Activated CD4-positive, alpha-beta T cell treated with anti-CD3 and anti-CD28 coated beads for 1 hour (primary cell): Measurements from ENCODE around the gene SYNRG.
"Not testable (repeated sequence)": the region's sequence is repeated elsewhere in the genome, so short reads cannot be mapped to it uniquely, and the experiment has no call there.

Experiments used
- DNase-seq: peaks from one replicate; pipeline ENCODE4 v3.0.0-alpha.2; 2020

Gene SYNRG

DNA sequence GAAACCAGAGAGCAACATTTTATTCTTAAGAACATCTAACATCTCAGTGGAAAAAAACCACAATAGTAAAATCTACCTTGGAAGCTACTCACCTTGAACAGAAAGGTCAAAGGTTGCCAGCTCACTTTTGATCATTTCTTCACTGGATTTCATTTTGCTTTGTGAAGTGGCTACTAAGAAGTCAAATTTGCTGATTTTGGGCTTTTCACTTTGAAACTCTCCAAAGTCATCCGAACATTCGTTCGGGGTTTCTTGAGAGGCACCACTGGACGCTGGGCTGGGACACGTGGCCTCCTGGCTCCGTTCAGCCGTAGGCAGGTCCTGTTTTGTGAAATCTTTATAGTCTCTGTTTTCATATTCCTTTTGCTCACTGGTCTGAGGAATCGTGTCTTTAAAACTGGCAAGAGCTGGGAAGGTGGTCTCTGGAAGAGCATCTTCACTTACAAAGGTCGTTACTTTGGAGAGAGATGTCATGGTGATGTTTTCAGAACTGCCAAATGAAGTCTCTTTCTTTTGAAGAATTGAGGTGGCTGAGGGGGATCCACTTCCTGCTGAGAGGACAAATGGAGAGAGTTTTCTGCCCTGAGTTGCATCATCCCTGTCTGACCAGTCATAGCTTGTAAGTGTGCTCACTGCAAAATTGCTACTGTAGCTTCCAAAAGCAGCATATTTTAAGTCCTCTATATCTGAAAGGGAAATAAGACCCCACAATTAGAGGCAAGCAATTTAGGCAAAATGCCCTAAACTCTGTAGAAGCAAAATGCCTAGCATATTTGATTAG lies 67.1 kb downstream of the SYNRG start:
- no peak for DNase-seq

DNA sequence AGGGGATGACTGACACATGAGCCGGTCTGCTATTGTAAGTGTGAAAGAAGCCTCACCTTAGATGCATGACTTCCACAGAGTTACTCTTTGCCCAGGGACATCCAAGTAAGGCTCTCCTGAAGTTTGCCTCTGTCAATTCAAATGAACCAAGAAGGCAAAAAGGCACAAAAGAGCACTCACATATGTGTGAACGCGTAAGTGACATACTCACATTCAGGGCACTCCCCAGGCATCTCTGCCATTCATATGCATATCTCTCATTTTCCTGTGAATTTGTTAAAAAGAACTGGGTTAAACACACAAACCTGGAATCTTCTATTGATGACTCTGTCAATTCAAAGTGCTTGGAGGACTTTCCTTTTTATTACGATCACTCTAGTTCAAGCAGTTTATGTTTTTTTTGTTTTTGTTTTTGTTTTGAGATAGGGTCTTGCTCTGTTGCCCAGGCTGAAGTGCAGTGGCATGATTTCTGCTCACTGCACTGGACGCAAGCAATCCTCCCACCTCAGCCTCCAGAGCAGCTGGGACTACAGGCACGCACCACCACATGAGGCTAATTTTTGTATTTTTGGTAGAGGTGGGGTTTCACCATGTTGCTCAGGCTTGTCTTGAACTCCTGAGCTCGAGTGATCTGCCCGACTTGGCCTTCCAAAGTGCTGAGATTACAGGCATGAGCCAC lies 70.1 kb downstream of the SYNRG start:
- DNase-seq: no peak

DNA sequence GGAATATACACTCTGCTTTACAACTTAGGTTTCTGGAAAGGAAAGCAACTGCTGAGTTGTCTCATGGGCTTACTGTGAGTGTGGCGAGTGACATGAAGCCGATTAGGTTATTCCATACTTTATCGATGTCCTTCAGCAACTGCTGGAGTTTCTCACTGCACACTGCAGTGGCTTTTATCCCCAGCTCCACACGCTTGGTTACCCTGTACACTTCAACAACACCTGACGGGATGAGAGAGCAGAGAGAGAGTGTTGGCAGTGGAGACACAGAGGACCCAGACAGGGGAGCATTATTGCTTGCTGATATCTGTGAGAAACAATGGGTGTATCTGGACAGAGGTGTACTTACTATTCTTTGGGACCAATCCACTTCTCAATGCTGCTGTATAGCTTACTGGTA lies 73.3 kb downstream of the SYNRG start:
- no peak for DNase-seq

DNA sequence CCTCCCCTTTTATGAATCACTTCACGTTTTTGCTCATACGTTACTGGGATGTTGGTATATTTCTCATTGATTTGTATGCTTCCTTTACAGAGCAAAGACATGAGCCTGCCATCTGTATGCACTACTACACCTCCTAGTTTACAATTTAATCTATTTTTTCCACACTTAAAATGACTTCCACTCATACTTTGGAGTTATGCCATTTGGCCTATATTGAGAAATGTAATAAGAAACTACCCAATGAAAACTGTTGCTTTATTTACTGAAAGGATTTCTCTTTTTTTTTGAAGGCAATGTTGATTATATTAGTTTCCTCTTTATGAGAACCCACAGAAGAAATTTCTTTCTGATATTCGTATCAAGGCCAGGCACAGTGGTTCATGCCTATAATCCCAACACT lies 76.5 kb downstream of the SYNRG start:
- DNase-seq: no peak

DNA sequence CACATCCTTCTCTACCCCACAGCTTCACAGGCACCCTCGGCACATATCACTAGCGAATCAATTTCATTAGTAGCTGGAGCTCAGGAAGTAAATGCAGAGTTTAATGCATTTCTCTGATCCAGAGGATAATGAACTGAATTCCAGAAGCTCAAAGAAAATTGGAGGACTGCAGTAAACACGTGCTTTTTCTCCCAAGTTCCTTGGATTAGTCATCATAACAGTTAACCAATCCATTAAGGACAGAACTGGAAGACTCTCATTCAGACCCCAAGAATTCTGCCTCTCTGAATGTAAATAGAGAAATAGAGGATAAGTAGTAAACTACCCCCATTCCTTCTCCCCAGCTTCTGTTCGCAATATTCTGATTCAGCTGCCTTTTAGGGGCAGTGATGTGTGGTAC lies 78.8 kb downstream of the SYNRG start:
- DNase-seq: no peak

DNA sequence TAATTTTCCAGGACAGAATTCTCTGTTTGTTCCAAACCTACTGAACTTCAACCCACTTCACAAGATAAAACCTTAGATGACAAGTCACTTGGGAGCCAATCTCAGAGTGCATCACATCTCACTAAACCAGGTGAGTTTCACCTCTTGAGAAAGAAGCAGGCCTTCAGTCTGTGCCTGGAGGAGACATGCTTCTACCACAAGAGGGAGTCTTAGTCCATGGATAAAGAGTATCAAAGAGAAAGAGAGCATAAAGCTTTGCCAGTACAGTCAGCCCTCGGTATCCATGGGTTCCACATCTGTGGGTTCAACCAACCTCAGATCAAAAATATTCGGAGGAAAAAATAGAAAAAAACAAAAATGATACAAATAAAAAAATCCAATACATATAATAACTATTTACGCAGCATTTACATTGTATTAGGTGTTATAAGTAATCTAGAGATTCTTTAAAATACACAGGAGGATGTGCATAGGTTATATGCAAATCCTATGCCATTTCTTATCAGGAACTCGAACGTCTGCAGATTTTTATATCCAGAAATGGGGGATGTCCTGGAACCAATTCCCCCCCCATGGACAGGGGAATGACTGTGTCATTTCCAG lies 81.9 kb downstream of the SYNRG start:
- no peak for DNase-seq

DNA sequence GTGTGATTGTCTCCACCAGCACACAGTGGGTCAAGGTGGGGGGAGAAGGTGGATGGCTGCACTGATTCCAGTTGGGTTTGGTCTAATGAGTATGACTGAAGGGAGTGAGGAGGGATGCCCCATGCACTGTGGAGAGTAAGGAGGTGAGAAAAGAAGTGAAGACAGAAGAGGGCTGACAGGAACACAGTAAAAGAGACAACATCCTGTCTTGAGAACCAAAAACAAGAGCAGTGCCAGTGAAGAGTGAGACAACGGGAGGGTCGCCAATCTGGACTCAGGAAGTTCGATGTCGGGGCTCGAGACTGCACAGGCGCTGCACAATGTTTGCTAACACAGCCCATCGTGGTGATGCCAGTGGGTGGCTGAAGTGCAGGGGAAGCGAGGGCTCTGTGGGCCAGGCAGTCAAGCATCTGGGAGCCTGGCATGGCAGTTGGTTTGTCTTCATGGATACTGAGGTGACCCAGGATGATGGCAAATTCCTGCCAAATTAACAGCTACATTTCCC lies 85.5 kb downstream of the SYNRG start:
- DNase-seq: no peak

DNA sequence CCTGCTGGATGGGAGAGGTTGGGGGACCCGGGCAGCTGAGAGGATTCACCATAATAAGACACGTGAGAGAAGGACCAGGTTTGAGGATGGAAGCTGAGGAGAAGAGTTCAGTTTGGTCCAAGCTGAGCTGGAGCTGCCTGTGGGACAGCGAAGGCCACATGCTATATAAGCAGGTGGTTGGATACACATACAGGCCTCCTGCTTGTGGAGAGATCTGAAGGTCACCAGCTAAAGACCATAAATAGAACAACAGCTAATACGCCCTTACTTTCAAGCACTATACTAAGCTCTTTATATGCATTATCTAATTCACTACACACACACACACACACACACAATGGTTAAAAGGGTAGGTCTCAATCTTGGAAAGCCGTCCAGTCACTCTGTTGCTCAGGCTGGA lies 87.4 kb downstream of the SYNRG start:
- no peak for DNase-seq

DNA sequence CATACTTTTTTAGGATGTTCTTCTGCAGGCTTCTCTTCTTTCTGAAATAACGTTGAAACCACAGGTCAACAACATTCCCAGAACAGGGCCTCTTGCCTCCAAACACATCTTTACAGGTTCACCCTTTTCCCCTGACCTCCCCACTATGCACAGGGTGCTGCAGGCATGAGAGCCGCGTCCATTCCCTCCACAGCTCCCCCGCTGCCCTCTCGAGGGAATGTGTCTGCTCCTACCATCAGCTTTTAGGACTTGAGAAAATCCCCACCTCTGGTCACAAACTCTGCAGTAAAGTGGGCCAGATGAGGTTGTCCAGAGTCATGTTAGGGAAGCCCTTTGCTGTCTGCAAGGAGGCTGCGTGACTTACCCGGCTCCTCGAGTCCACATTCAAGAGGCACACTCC lies 89.0 kb downstream of the SYNRG start:
- DNase-seq: no peak

DNA sequence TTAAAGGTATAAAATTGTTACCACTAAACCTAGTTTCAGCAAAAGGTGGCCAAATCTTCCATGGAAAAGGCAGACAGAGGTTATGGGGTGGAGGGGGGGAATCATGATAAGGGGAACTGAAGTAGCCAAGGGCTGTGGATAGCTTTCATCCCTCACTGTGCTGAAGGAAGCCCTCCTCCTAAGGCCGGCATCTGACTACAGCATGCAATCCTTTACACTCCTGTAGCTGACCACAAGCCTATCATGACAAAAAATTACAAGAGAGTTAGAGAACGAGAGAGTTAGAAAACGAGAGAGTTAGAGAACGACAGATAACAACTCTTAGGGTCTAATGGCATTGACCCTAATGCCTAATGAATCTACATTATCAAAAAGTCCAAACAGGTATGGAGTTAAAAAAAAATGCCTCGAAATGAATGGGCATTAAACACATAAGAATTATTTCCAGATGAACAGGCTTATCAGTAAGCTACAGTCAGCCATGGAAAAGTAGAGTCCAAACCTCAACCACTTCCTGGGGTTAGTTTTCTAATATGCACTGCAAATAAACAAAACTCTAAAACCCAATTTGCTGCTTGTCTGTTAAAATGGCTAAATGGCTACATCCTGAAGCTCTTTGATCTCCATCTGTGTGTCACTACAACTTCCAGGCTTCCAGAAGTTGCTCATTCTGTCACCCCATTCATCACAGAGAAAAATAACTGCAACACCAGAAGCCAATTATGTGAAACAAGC lies 89.8 kb downstream of the SYNRG start:
- no peak for DNase-seq

DNA sequence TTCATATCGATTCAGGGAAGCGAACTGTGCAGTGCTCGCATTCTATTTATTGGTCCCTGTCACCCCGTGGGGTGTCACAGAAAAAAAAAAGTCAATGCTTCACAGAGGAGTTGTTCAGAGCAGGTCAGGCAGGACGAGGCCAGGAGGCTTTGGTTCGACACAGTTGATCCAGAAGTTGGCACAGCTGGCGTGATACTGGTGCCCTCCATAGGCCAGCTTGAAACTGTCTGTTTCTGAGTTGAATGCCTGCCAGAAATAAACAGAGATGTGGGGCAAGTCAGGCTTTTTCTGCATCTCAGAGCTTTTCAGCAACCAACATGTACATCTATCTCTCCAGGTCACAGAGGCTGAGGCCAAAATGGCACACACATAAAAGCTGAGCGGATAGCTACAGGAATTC lies 90.4 kb downstream of the SYNRG start:
- no peak for DNase-seq

DNA sequence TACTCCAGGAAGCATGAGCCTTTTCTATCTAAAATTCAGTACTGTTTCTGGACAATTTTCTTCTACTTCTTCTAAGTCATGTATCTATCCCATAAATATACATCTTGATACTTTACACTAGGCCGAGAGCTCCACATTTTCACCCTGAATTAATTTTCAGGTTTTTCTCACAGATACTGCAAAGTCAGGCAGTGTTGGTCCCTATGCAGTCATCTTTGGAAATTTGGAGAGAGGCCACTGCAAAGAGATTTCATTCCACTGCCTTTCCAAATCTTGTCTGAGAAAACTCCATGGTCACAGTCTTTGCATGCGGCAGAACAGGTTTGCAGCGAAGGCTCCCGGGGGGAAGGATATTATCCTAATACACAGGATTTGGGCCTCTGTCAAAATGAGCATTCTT lies 91.3 kb downstream of the SYNRG start:
- DNase-seq: no peak

DNA sequence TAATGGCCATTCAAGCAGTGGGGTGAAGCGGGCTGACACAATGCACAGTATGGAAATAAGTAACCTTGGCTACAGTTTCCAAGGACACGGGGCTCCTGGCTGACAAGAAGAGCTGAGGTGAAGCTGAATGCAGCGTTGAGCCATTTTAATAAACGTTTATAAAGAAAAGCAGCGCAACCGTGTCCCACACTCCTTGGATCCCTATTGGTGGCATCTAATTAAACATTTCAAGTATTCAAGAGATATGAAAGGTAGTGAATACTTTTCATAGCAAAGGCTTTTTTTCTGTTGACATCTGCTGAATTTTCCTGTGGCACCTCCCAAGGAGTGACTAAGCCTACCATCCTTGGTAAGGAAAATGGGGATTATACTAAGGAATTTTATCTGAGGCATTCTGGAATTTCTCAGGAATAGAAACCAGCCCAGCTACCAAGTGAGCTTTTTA lies 93.1 kb downstream of the SYNRG start:
- DNase-seq: no peak

DNA sequence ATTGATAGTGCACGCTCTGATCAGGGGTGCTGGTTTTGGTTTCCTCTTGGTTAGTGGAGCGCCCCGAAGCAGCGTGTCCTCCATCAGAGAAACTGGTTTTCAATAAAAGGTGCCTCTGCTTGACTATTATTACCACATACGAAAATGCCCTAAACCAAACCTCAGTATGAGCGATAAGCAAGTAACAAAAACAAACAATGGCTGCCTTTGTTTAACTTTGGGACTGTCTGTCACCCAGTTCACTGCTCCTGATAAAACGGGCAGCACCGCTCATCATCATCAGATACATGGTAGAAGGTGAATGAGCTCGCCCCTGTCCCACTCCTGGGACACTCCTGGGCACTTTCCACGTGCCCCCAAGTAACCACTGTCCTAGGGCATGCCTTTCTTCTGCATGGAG lies 95.5 kb downstream of the SYNRG start:
- DNase-seq: no peak

DNA sequence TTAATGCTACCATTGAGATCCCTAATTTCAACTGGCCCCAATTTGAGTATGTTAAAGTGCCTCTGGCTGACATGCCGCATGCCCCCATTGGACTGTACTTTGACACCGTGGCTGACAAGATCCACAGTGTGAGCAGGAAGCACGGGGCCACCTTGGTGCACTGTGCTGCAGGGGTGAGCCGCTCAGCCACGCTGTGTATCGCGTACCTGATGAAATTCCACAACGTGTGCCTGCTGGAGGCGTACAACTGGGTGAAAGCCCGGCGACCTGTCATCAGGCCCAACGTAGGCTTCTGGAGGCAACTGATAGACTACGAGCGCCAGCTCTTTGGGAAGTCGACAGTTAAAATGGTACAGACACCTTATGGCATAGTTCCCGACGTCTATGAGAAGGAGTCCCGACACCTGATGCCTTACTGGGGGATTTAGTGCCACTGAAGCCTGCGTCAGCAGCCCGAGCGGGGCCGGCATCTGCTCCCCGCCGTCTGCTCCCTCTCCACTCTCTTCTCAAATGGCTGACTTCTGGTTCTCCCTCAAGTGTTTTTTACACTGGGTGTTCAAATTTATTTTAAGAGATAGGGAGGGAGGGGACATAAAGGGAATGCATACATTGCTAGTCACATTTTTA lies 96.7 kb downstream of the SYNRG start:
- no peak for DNase-seq

DNA sequence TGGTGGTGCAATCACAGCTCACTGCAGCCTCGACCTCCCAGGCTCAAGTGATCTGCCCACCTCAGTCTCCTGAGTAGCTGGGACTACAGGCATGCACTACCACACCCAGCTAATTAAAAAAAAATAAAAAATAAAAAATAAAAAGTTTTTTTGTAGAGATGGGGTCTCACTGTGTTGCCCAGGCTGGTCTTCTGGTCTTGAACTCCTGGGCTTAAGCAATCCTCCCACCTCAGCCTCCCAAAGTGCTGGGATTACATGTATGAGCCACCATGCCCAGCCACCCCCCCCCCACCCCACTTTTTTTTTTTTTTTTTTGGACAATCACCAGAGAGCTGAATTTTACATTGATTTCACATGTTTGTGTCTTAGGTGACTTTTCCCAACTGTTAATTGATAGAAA lies 97.6 kb downstream of the SYNRG start:
- not testable (repeated sequence) for DNase-seq

DNA sequence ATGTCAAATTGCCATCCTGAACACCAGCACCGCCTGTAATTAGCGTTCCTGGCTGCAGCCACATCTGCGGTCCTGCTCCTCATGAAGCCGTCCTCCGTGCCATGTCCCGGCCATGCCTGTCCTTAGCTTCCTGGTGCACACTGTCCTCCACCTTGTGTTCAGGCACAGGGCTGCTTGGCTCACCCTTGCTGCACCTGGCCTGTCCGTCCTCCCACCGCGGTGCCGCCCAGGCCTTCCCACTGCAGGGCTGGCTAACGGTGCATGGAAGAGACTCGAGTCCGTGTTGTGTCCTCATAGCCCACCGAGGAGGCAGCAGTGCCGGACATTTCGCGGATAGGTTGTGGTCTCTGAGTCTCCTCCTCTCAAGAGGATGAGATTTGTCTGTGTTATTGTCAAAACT lies 99.2 kb downstream of the SYNRG start:
- no peak for DNase-seq

DNA sequence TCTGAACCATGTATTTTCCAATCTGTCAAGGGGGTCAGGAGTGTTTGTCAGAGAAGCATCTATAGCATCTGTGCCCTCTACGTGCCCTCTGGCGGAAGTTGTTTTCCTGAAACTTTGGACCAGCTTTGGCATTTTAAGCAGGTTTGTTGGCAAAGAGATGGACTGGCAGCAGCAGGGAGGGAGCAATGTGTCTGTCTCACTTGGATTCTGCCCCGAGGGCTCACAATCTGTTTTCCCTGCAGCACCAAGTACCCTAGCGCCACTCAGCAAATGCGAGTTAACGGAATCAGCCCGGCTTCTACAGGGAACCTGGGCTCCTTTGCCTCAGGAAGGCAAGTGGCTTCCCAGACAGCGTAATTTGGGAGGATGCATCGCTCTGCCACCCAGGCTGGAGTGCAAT lies 102.1 kb downstream of the SYNRG start:
- DNase-seq: no peak

DNA sequence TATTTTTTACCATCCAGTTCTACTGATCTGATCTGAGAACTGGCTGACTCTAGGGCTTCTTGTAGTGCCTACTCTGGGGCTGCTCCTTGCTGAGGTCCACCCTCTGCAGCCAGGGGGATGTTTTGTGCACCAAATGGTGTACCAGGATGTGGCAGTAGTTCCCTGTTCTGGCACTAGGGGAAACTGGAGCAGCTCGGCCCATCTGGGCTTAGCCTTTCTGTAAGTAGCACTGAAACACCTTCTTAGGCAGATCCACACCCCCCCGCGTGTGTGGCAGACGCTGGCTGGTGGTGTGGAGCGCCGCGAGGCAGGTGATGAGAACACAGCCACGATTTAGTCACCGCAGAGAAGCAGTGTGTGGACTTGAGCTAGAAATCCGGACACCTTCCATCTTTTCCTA lies 102.5 kb downstream of the SYNRG start:
- DNase-seq: no peak

DNA sequence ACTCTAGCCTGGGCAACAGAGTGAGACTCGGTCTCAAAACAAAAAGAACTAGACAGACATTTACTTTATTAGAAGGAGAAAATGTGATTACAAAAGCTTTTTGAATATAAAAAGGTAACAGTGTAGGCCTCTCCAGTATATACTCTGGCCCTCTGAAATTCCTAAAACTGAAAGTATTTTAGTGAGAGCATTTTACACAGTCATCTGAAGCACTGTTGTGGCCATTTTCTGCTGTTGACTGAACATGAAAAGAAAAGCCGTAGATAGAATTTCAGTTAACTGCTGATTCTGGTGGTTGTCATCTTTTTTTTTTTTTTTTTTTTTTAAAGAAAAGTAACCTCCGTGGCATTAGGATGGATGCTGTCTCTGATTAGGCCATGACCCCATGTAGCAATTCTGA lies 103.9 kb downstream of the SYNRG start:
- no peak for DNase-seq

DNA sequence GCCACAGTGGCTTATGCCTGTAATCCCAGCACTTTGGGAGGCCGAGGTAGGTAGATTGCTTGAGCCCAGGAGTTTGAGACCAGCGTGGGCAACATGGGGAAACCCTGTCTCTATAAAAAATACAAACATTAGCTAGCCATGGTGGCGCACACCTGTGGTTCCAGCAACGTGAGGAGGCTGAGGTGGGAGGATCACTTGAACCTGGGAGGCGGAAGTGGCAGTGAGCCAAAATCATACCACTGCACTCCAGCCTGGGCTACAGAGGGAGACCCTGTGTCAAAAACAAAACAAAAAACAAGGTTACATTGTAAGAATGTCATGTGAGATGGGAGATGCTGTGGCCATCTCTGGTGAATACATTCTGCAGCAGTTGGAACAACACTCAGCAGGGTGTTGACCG lies 106.1 kb downstream of the SYNRG start:
- no peak for DNase-seq

DNA sequence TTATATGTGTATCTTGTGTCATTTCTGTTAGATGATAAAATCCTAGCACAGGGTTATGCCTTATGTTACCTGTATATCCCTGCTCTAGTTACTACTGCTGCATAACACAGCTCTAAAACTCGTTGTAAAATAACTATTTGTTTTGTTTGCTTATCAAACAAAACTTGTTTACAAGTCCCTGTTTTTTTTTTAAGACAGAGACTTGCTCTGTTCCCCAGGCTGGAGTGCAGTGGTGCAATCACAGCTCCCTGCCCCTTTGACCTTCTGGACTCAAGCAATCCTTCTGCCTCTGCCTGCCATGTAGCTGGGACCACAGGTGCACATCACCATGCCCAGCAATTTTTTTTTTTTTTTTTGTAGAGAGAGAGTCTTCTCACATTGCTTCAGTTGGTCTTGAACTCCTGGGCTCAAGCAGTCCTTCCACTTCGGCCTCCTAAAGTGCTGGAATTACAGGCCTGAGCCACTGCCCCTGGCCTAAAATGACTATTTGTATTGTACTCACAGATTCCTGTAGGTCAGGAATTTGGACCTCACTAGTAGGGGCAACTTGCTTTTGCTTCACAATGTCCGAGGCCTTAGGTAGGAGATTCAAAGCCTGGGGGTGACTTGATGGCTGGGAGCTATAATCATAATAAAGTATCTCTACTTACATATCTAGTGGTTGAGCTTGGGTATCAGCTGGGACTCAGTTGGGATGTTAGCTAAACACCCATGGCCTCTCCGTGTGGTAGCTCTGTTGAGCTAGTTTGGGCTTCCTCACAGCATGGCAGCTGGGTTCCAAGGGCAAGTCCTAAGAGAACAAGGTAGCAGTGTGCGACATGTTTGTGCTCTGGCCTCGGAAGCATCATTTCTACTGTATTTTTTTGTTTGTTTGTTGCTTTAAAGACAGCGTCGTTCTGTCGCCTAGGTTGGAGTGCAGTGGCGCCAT lies 106.9 kb downstream of the SYNRG start:
- DNase-seq: no peak
